Neural cell (in vitro differentiated cells): ENCODE data around the gene ERBB4. TPM values are rescaled to one million over a fixed set of nuclear protein-coding genes. Genes with fewer than 3 reads are reported as not detected.

Experiments used
- H2AFZ ChIP-seq: fragments of 200-600, 300-800 bp; sonication (generic), shearing (Covaris generic); 2 replicates; pipeline ENCODE4 v1.6.0; 2014; ENCODE audit warnings: low read depth, mild to moderate bottlenecking, antibody characterized with exemption, low read length, moderate library complexity
- H3F3A ChIP-seq: fragments of 200-600 bp; shearing (Covaris generic); 2 replicates; pipeline ENCODE4 v1.6.1; 2016; ENCODE audit warnings: mild to moderate bottlenecking, moderate library complexity, mixed read lengths, antibody characterized with exemption, low read length; ENCODE audit not compliant: insufficient read depth, poor library complexity, severe bottlenecking
- H3K27ac ChIP-seq: fragments of 200-600, 300-800 bp; sonication (generic), shearing (Covaris generic); 2 replicates; pipeline ENCODE4 v1.5.1; 2014; ENCODE audit warnings: mild to moderate bottlenecking, low read length, moderate library complexity
- H3K27me3 ChIP-seq: fragments of 300-800, 200-600 bp; sonication (generic), shearing (Covaris generic); 2 replicates; pipeline ENCODE4 v1.6.0; 2014; ENCODE audit warnings: mild to moderate bottlenecking, low read depth, low read length, moderate library complexity; ENCODE audit not compliant: insufficient read depth
- H3K36me3 ChIP-seq: fragments of 300-800, 200-600 bp; sonication (generic), shearing (Covaris generic); 2 replicates; pipeline ENCODE4 v1.5.1; 2014; ENCODE audit warnings: mild to moderate bottlenecking, antibody characterized with exemption, low read length, moderate library complexity; ENCODE audit not compliant: insufficient read depth
- H3K4me2 ChIP-seq: fragments of 300-800, 200-600 bp; sonication (generic), shearing (Covaris generic); 2 replicates; pipeline ENCODE4 v1.6.0; 2014; ENCODE audit warnings: mild to moderate bottlenecking, low read length
- H3K4me3 ChIP-seq: fragments of 300-800, 200-600 bp; sonication (generic), shearing (Covaris generic); 2 replicates; pipeline ENCODE4 v1.5.1; 2014; ENCODE audit warnings: mild to moderate bottlenecking, low read length, moderate library complexity
- H3K79me2 ChIP-seq: fragments of 200-600 bp; shearing (Covaris generic); replicated peaks from 2 replicates; pipeline ENCODE4 v1.6.0; 2014; ENCODE audit warnings: mild to moderate bottlenecking, low read length, moderate library complexity; ENCODE audit not compliant: insufficient read depth
- H3K9ac ChIP-seq: fragments of 300-800, 200-600 bp; sonication (generic), shearing (Covaris generic); 2 replicates; pipeline ENCODE4 v1.6.1; 2016; ENCODE audit warnings: mild to moderate bottlenecking, low read length, mixed read lengths
- H3K9me2 ChIP-seq: fragments of 200-600 bp; shearing (Covaris generic); 2 replicates; pipeline ENCODE4 v1.6.1; 2016; ENCODE audit warnings: mild to moderate bottlenecking, low read length, mixed read lengths; ENCODE audit not compliant: insufficient read depth
- H3K9me3 ChIP-seq: fragments of 200-600, 300-800 bp; sonication (generic), shearing (Covaris generic); 2 replicates; pipeline ENCODE4 v1.6.1; 2016; ENCODE audit warnings: mild to moderate bottlenecking, mixed run types, low read length, moderate library complexity, mixed read lengths
- H4K20me1 ChIP-seq: fragments of 200-600 bp; shearing (Covaris generic); 2 replicates; pipeline ENCODE4 v1.6.1; 2016; ENCODE audit warnings: mild to moderate bottlenecking, mixed run types; ENCODE audit not compliant: insufficient read depth
- EP300 ChIP-seq: fragments of 450-650 bp; conservative IDR thresholded peaks from 2 replicates; pipeline ENCODE4 v1.6.1; 2014; ENCODE audit warnings: antibody characterized with exemption, mild to moderate bottlenecking, moderate library complexity; ENCODE audit not compliant: poor library complexity, severe bottlenecking
- EZH2 ChIP-seq: fragments of 200-600, 300-800 bp; shearing (Covaris generic), sonication (generic); IDR thresholded peaks from 2 replicates; pipeline ENCODE4 v1.6.1; 2014; ENCODE audit warnings: antibody characterized with exemption, low read length, borderline replicate concordance, mild to moderate bottlenecking; ENCODE audit not compliant: insufficient read depth, poor library complexity, severe bottlenecking
- MXI1 ChIP-seq: fragments of 450-650 bp; conservative IDR thresholded peaks from 2 replicates; pipeline ENCODE4 v1.6.1; 2014; ENCODE audit warnings: antibody characterized with exemption, mild to moderate bottlenecking; ENCODE audit not compliant: poor library complexity, severe bottlenecking
- POLR2AphosphoS5 ChIP-seq: IDR thresholded peaks from 2 replicates; pipeline ENCODE4 v1.6.1; 2012
- RAD21 ChIP-seq: fragments of 450-650 bp; conservative IDR thresholded peaks from 2 replicates; pipeline ENCODE4 v1.6.1; 2014; ENCODE audit warnings: antibody characterized with exemption, mild to moderate bottlenecking, moderate library complexity
- SMC3 ChIP-seq: fragments of 450-650 bp; conservative IDR thresholded peaks from 2 replicates; pipeline ENCODE4 v1.6.1; 2014; ENCODE audit warnings: antibody characterized with exemption, mild to moderate bottlenecking, moderate library complexity; ENCODE audit not compliant: poor library complexity
- TAF1 ChIP-seq: IDR thresholded peaks from 2 replicates; pipeline ENCODE4 v1.6.1; 2012; ENCODE audit warnings: low read depth
- polyA plus RNA-seq: library from polyadenylated mRNA; depleted of rRNA; stranded (reverse); fragments of >200 nt; gene quantifications from 2 replicates; pipeline ENCODE4 v1.2.3, GENCODE V29; 2014
- TF ChIP-seq, protein P1 (sequence below): fragments of 450-650 bp; IDR thresholded peaks from 2 replicates; pipeline ENCODE4 v1.5.1; 2014; ENCODE audit warnings: antibody characterized with exemption, mild to moderate bottlenecking, moderate library complexity; ENCODE audit not compliant: poor library complexity, severe bottlenecking
- TF ChIP-seq, protein P2 (sequence below): IDR thresholded peaks from 2 replicates; pipeline ENCODE4 v1.6.1; 2012; ENCODE audit warnings: borderline replicate concordance

The ERBB4 gene
- polyA plus RNA-seq, 1 donor from 2014 or later, result 0.69 TPM

DNA sequence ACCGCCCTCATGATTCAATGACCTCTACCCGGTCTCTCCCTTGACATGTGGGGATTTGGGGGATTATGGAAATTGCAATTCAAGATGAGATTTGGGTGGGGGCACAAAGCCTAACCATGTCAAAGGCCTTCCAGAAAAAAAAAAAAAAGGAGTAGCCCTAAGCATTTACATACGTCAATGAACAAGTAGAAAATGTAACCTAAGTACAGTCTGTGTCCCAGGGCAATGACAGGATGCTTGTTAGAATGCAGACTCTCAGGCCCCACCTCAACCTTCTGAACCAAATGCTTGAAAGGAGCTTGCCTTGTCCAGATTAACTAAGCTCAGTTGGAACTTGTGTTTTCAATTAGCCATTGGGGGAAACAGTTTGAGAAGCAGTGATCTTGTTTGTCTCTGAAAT, 1180.1 kb downstream of the ERBB4 start:
- Histone ChIP-seq H3K9ac (no peak overlapping the region), H3F3A (no peaks in the 10 kb centered on the region), H3K9me3 (no peaks in the 10 kb centered on the region), H3K4me3 (no peak overlapping the region), H3K27ac (no peak overlapping the region), H3K79me2 (no peaks in the 10 kb centered on the region), H3K27me3 (no peaks in the 10 kb centered on the region), H2AFZ (no peak overlapping the region), H4K20me1 (no peaks in the 10 kb centered on the region), H3K36me3 (no peaks in the 10 kb centered on the region), H3K4me2 (no peak overlapping the region), H3K9me2 (no peaks in the 10 kb centered on the region)
- TF ChIP-seq, protein P1, sequence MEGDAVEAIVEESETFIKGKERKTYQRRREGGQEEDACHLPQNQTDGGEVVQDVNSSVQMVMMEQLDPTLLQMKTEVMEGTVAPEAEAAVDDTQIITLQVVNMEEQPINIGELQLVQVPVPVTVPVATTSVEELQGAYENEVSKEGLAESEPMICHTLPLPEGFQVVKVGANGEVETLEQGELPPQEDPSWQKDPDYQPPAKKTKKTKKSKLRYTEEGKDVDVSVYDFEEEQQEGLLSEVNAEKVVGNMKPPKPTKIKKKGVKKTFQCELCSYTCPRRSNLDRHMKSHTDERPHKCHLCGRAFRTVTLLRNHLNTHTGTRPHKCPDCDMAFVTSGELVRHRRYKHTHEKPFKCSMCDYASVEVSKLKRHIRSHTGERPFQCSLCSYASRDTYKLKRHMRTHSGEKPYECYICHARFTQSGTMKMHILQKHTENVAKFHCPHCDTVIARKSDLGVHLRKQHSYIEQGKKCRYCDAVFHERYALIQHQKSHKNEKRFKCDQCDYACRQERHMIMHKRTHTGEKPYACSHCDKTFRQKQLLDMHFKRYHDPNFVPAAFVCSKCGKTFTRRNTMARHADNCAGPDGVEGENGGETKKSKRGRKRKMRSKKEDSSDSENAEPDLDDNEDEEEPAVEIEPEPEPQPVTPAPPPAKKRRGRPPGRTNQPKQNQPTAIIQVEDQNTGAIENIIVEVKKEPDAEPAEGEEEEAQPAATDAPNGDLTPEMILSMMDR, result no peak
- TF ChIP-seq, protein P2, sequence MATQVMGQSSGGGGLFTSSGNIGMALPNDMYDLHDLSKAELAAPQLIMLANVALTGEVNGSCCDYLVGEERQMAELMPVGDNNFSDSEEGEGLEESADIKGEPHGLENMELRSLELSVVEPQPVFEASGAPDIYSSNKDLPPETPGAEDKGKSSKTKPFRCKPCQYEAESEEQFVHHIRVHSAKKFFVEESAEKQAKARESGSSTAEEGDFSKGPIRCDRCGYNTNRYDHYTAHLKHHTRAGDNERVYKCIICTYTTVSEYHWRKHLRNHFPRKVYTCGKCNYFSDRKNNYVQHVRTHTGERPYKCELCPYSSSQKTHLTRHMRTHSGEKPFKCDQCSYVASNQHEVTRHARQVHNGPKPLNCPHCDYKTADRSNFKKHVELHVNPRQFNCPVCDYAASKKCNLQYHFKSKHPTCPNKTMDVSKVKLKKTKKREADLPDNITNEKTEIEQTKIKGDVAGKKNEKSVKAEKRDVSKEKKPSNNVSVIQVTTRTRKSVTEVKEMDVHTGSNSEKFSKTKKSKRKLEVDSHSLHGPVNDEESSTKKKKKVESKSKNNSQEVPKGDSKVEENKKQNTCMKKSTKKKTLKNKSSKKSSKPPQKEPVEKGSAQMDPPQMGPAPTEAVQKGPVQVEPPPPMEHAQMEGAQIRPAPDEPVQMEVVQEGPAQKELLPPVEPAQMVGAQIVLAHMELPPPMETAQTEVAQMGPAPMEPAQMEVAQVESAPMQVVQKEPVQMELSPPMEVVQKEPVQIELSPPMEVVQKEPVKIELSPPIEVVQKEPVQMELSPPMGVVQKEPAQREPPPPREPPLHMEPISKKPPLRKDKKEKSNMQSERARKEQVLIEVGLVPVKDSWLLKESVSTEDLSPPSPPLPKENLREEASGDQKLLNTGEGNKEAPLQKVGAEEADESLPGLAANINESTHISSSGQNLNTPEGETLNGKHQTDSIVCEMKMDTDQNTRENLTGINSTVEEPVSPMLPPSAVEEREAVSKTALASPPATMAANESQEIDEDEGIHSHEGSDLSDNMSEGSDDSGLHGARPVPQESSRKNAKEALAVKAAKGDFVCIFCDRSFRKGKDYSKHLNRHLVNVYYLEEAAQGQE, result no peak
- TF ChIP-seq POLR2AphosphoS5, result no peak

DNA sequence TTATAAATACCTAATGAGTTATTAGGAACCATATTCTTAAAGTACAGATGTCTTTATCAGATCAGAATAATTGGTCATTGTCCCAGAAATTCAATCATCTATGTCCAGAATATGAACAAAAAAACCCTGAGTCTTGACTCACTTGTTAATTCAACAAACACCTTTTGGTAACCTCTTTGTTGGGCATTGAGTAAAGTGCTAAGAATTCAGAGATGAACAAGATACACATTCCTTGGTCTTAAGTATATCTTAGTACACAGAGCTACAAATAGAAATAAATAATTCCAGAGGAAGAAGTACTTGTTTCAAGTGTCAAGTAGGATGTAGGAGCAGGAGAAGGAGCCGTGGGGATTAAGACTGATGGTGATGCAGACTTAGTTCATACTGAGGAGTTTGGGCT, 1184.1 kb downstream of the ERBB4 start:
- TF ChIP-seq, protein P2, result no peak
- TF ChIP-seq RAD21 (no peak), EP300 (no peak), MXI1 (no peak), TAF1 (no peak), POLR2AphosphoS5 (no peak), SMC3 (no peak), EZH2 (no peak)
- TF ChIP-seq, protein P1, result no peak
- Histone ChIP-seq H3K79me2 (no peaks in the 10 kb centered on the region), H3K9me2 (no peaks in the 10 kb centered on the region), H3K4me2 (no peak overlapping the region), H3K9ac (no peak overlapping the region), H3K27ac (no peak overlapping the region), H3F3A (no peaks in the 10 kb centered on the region), H3K36me3 (no peaks in the 10 kb centered on the region), H2AFZ (no peak overlapping the region), H3K9me3 (no peaks in the 10 kb centered on the region), H3K4me3 (no peak overlapping the region), H4K20me1 (no peaks in the 10 kb centered on the region), H3K27me3 (no peaks in the 10 kb centered on the region)
